GM12864 (cell line): ENCODE data around the gene MAP4K4.

Experiments
- DNase-seq: peaks from one replicate; pipeline ENCODE4 v3.0.0-alpha.2; 2011; ENCODE audit warnings: low read depth
- H3K4me3 ChIP-seq: 2 replicates; pipeline ENCODE4 v1.5.1; 2011; ENCODE audit warnings: mild to moderate bottlenecking, low read depth, low read length, control low read depth
- CTCF ChIP-seq: IDR thresholded peaks from 2 replicates; pipeline ENCODE4 v1.5.1; 2011; ENCODE audit warnings: low read depth, mild to moderate bottlenecking, moderate library complexity, low read length, control low read depth, inconsistent platforms; ENCODE audit errors: missing control alignments

MAP4K4 gene

GRCh38 chr2:101775092-101775491 is 77.6 kb downstream of the MAP4K4 start:
- no peak for TF ChIP-seq CTCF

DNA sequence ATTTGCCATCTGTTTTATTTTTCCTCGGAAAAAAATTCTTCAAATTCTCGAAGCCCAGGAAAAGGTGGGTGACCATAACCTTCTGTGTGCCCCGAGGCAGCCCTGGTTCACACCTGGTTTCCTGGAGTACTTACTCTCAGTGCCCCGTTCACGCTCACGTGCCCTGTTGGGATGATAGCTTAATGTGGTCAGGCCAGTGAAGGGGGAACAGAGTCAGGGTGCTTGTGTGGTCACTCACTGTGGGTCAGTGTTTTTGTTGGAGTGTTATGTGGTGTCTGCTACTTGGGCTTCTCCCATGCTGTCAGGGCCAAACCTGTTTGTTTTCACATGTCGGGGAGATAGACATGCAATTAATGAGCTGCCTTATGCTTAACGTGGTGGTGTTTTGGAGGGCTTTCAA is 78.1 kb downstream of the MAP4K4 start:
- TF ChIP-seq CTCF: no peak
- DNase-seq: no peak

More at GRCh38 chr2:101775092-101775491, 77.6 kb downstream of the MAP4K4 start:
- DNase-seq: no peak
- no peak overlapping the region for H3K4me3 ChIP-seq

GRCh38 chr2:101776172-101777043 is 78.9 kb downstream of the MAP4K4 start:
- TF ChIP-seq CTCF: no peak
- no peak overlapping the region for H3K4me3 ChIP-seq
- DNase-seq: no peak

More for the DNA sequence above, 78.1 kb downstream of the MAP4K4 start:
- no peak overlapping the region for H3K4me3 ChIP-seq

DNA sequence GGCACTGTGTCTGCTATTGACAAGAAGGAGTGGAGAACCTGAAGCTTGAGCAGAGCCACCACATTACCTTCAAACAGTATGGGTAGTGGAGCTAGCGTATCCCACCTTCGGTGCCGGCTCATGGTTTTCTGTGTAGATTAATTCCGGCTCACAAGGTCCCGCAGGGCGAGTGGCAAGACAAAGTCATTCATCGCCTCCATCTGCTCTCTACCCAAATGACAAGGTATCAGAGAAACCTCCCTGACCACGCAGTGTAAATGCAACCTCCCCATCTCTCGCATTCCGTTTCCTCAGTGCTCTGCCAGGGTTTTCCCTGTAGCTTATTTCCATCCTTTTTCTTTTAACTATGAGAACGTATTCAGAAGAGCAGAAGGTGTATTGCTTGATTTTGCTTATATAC is 79.8 kb downstream of the MAP4K4 start:
- DNase-seq: no peak

GRCh38 chr2:101778102-101778501 is 80.6 kb downstream of the MAP4K4 start:
- H3K4me3 ChIP-seq: no peak overlapping the region
- TF ChIP-seq CTCF: no peak
- DNase-seq: no peak

More for the DNA sequence above, 79.8 kb downstream of the MAP4K4 start:
- no peak for TF ChIP-seq CTCF
- no peak overlapping the region for H3K4me3 ChIP-seq

DNA sequence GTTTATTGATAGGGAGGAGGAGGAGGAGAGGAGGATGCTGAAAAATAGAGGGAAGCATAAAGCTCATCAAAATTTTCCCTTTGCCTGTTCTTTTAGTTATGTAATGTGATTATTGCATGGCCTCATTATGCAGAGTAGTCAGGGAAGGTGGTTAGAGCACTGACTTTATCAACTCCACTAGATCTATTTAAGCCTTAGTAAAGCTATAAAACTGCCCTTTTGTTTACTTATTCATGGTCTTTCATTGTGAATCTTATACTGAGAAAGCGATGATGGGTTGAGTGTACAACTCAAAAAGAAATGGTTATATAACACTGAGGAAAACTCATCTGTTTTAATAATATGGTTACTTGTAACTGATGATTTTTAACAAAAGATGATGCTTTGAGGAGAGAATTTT is 81.7 kb downstream of the MAP4K4 start:
- TF ChIP-seq CTCF: no peak
- DNase-seq: no peak
- no peak overlapping the region for H3K4me3 ChIP-seq

DNA sequence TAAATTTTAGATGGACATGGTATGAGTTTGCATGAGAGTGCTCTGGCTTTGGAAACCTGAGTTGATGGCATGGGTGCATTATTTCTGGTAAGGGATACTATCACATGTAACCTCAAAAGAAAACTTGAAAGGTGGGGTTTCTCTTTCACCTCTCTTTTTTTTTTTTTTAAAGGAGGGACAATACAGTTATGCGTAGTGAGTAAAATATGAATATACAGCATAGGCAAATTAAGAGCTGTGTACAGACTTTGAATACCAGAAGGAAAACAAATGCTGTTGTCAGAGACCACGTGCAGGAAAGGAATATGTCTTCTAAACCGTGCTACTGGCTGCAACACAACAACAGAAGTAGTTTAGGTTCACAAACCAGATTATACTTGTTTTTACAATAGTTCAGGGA is 82.1 kb downstream of the MAP4K4 start:
- no peak overlapping the region for H3K4me3 ChIP-seq
- TF ChIP-seq CTCF: no peak
- no peak for DNase-seq
